K562 (cell line): Measurements from ENCODE around the gene SLIT2.

Experiments used
- HNRNPUL1 ChIP-seq: fragments of 200-400 bp; formaldehyde crosslinking; IDR thresholded peaks from 2 replicates; pipeline ENCODE4 v1.6.1; 2017; ENCODE audit warnings: low read length
- KDM1A ChIP-seq, 2 experiments: fragments of 450-650 bp; IDR thresholded peaks; 2 replicates each; pipeline ENCODE4 v1.6.1; 2016; ENCODE audit warnings: mild to moderate bottlenecking in 2 of 2
- NFRKB ChIP-seq: fragments of 450-650 bp; IDR thresholded peaks from 2 replicates; pipeline ENCODE4 v1.6.1; 2016; ENCODE audit warnings: low read depth
- PHF8 ChIP-seq: fragments of 200-600 bp; sonication (generic); IDR thresholded peaks from 2 replicates; pipeline ENCODE4 v1.6.1; 2012; ENCODE audit warnings: mixed run types, mild to moderate bottlenecking, inconsistent platforms, low read length, moderate library complexity, borderline replicate concordance
- RAD21 ChIP-seq, 2 experiments: fragments of 250-450 bp in 1 of 2; fragments of 450-650 bp in 1 of 2; sonication (Bioruptor Pico) in 1 of 2; formaldehyde crosslinking in 1 of 2; IDR thresholded peaks in 1 of 2; conservative IDR thresholded peaks in 1 of 2; 2 replicates each; pipeline versions ENCODE4 v1.4.0 to v1.8.0; 2020 to 2022; ENCODE audit warnings: mild to moderate bottlenecking in 2 of 2, moderate library complexity in 1 of 2
- TRIM24 ChIP-seq, 2 experiments: fragments of 450-650 bp; IDR thresholded peaks; 2 replicates each; pipeline ENCODE4 v1.6.1; 2016
- U2AF2 ChIP-seq: fragments of 200-400 bp; formaldehyde crosslinking; optimal IDR thresholded peaks from 2 replicates; pipeline ENCODE3; 2017; ENCODE audit warnings: low read depth, mild to moderate bottlenecking, low read length
- ZNF124 ChIP-seq: sonication (generic); formaldehyde crosslinking; IDR thresholded peaks from 2 replicates; pipeline ENCODE4 v1.8.1; 2022; ENCODE audit warnings: missing genetic modification reagents
- ZNF217 ChIP-seq: sonication (generic); formaldehyde crosslinking; IDR thresholded peaks from 2 replicates; pipeline ENCODE4 v1.8.0; 2022; ENCODE audit warnings: mild to moderate bottlenecking, missing genetic modification reagents
- TF ChIP-seq, protein P1 (sequence below), 3 experiments: IDR thresholded peaks in 2 of 3; conservative IDR thresholded peaks in 1 of 3; 2 replicates each; pipeline ENCODE4 v1.5.1; 2011 to 2012; ENCODE audit warnings: low read length in 3 of 3, mild to moderate bottlenecking in 3 of 3, control low read depth in 2 of 3, improper control_type of control experiment in 1 of 3, inconsistent platforms in 1 of 3, low read depth in 1 of 3, mixed read lengths in 1 of 3, moderate library complexity in 1 of 3; ENCODE audit not compliant: insufficient read depth in 2 of 3
- TF ChIP-seq, protein P2 (sequence below): sonication (generic); formaldehyde crosslinking; IDR thresholded peaks from 2 replicates; pipeline ENCODE4 v1.9.0; 2022; ENCODE audit warnings: mild to moderate bottlenecking, missing genetic modification reagents

DNA sequence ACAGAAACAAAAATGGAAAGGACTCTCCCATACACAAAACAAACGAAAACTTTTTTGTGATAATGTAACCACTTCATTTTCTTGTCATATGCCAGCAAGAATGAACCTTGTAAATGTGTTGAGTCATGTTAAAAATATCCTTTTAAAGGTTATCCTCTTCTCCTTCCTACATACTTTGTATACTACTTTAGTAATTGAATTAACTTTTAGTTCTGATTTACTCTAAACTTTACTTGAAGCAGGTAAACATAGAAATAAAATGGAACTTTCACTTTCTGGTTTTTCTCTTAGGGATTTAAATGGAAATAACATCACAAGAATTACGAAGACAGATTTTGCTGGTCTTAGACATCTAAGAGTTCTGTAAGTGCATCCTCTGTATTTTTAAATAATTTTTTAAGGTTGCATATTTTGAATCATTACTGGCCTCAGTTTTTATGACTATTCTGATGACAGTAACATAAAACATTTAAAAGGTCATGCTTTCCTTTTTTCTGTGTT, 4.7 kb downstream of the SLIT2 start:
- TF ChIP-seq RAD21 (CRISPR knock-in tag; conservative IDR thresholded peaks at IDR 0.05 in 1 of 2, IDR thresholded peaks at IDR 0.05 in 1 of 2) (no peak), ZNF217 (no peak), NFRKB (no peak), U2AF2 (no peak), ZNF124 (CRISPR knock-in tag) (no peak), PHF8 (no peak), KDM1A (IDR thresholded peaks at IDR 0.05) (no peak), HNRNPUL1 (no peak), TRIM24 (IDR thresholded peaks at IDR 0.05) (no peak)
- TF ChIP-seq, protein P1, sequence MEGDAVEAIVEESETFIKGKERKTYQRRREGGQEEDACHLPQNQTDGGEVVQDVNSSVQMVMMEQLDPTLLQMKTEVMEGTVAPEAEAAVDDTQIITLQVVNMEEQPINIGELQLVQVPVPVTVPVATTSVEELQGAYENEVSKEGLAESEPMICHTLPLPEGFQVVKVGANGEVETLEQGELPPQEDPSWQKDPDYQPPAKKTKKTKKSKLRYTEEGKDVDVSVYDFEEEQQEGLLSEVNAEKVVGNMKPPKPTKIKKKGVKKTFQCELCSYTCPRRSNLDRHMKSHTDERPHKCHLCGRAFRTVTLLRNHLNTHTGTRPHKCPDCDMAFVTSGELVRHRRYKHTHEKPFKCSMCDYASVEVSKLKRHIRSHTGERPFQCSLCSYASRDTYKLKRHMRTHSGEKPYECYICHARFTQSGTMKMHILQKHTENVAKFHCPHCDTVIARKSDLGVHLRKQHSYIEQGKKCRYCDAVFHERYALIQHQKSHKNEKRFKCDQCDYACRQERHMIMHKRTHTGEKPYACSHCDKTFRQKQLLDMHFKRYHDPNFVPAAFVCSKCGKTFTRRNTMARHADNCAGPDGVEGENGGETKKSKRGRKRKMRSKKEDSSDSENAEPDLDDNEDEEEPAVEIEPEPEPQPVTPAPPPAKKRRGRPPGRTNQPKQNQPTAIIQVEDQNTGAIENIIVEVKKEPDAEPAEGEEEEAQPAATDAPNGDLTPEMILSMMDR (IDR thresholded peaks at IDR 0.05 in 2 of 3, conservative IDR thresholded peaks at IDR 0.05 in 1 of 3; ENCODE audit: insufficient read depth in 2 of 3, low read depth in 1 of 3, low read length in 3 of 3) = no peak
- TF ChIP-seq, protein P2, sequence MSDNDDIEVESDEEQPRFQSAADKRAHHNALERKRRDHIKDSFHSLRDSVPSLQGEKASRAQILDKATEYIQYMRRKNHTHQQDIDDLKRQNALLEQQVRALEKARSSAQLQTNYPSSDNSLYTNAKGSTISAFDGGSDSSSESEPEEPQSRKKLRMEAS (CRISPR knock-in tag) = no peak
